ENCODE data around the gene SLC25A26.

The SLC25A26 gene

DNA sequence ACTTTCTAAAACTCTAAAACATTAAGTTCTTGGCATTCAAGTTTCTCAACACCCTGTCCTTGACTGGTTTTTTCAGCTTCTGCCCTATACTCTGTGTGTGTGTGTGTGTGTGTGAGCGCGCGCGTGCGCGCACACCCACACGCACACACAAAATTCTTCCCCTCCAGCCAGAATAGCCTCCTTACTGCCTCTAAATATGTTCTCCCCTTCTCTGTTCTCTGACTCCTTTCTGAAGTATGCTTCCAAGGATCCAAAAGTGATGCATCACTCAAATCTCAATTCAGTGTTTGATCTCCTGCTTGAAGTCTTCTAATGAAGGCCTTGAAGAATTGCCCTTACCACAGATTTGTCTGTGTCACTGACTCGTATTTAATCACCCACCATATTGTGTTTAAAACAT lies 129.8 kb downstream of the SLC25A26 start:
- H3K27ac ChIP-seq, result no peak overlapping the region
- H3K27me3 ChIP-seq (ENCODE audit: insufficient read depth, low read depth, severe bottlenecking), result no peaks in the 10 kb centered on the region
- H3K36me3 ChIP-seq, result no peaks in the 10 kb centered on the region
- DNase-seq, result no peak
- no peaks in the 10 kb centered on the region for H3K9me3 ChIP-seq (ENCODE audit: severe bottlenecking)
- TF ChIP-seq, protein P1, sequence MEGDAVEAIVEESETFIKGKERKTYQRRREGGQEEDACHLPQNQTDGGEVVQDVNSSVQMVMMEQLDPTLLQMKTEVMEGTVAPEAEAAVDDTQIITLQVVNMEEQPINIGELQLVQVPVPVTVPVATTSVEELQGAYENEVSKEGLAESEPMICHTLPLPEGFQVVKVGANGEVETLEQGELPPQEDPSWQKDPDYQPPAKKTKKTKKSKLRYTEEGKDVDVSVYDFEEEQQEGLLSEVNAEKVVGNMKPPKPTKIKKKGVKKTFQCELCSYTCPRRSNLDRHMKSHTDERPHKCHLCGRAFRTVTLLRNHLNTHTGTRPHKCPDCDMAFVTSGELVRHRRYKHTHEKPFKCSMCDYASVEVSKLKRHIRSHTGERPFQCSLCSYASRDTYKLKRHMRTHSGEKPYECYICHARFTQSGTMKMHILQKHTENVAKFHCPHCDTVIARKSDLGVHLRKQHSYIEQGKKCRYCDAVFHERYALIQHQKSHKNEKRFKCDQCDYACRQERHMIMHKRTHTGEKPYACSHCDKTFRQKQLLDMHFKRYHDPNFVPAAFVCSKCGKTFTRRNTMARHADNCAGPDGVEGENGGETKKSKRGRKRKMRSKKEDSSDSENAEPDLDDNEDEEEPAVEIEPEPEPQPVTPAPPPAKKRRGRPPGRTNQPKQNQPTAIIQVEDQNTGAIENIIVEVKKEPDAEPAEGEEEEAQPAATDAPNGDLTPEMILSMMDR (IDR thresholded peaks at IDR 0.05; ENCODE audit: low read depth, low read length), result no peak
- no peak overlapping the region for H3K4me3 ChIP-seq (ENCODE audit: low read depth, low read length)

DNA sequence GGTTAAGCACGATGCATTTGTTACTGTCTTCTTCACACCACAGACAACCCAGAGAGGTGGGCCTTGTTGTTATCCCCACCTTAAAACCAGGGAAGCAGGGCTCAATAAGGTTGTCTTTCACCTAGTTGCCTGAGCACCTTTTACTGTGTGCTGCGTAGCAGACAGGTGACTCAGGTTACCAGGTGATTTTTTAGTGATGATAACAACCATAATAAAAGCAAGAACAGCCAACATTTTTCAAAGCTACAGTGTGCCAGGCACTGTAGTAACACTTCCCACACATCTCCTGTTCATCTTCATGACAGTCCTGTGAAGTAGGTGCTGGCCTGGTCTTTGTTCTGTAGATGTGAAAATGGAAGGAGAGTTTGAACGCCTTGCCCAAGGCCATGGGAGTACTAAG lies 132.2 kb downstream of the SLC25A26 start:
- H3K4me3 ChIP-seq (ENCODE audit: low read depth, low read length), result no peak overlapping the region
- H3K27ac ChIP-seq, result no peak overlapping the region
- H3K9me3 ChIP-seq (ENCODE audit: severe bottlenecking), result no peaks in the 10 kb centered on the region
- no peaks in the 10 kb centered on the region for H3K36me3 ChIP-seq
- TF ChIP-seq, protein P1 (IDR thresholded peaks at IDR 0.05; ENCODE audit: low read depth, low read length), result no peak
- no peak for DNase-seq
- no peaks in the 10 kb centered on the region for H3K27me3 ChIP-seq (ENCODE audit: insufficient read depth, low read depth, severe bottlenecking)

- Histone ChIP-seq H3K4me3 (ENCODE audit: low read depth, low read length) (no peak overlapping the region), H3K27ac (no peak overlapping the region), H3K27me3 (ENCODE audit: insufficient read depth, low read depth, severe bottlenecking) (no peaks in the 10 kb centered on the region), H3K36me3 (no peaks in the 10 kb centered on the region), H3K9me3 (ENCODE audit: severe bottlenecking) (no peaks in the 10 kb centered on the region)
- TF ChIP-seq, protein P1 (IDR thresholded peaks at IDR 0.05; ENCODE audit: low read depth, low read length), result no peak
- DNase-seq, result no peak
Observed at GRCh38 chr3:66353530-66353929, 132.7 kb downstream of the SLC25A26 start.

DNA sequence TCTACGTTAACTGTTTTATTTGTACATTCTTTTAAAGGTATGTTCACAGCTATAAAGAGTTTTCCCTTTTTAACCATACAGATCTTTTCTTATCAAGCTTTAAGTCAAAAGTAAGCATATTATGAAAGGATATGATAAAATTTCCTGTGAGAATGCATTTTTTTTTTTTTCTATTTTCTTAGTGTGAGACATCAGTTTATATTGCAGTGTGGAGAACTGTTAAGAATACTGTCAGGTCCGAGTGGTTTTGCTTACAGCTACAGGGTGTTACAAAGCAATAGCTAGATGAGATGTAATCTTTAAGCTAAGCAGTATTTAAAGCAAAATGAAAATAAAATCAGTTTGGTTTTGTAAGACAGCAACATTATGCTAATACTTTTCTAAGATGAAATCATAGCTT lies 133.2 kb downstream of the SLC25A26 start:
- H3K4me3 ChIP-seq (ENCODE audit: low read depth, low read length), result no peak overlapping the region
- no peaks in the 10 kb centered on the region for H3K27me3 ChIP-seq (ENCODE audit: insufficient read depth, low read depth, severe bottlenecking)
- H3K36me3 ChIP-seq, result no peaks in the 10 kb centered on the region
- no peak for DNase-seq
- TF ChIP-seq, protein P1 (IDR thresholded peaks at IDR 0.05; ENCODE audit: low read depth, low read length), result no peak
- H3K27ac ChIP-seq, result no peak overlapping the region
- H3K9me3 ChIP-seq (ENCODE audit: severe bottlenecking), result no peaks in the 10 kb centered on the region

- no peak for DNase-seq
- Histone ChIP-seq H3K4me3 (ENCODE audit: low read depth, low read length) (no peak overlapping the region), H3K9me3 (ENCODE audit: severe bottlenecking) (no peaks in the 10 kb centered on the region), H3K36me3 (no peaks in the 10 kb centered on the region), H3K27ac (no peak overlapping the region), H3K27me3 (ENCODE audit: insufficient read depth, low read depth, severe bottlenecking) (no peaks in the 10 kb centered on the region)
- TF ChIP-seq, protein P1 (IDR thresholded peaks at IDR 0.05; ENCODE audit: low read depth, low read length), result no peak
Observed at GRCh38 chr3:66355394-66355793, 134.6 kb downstream of the SLC25A26 start.

DNA sequence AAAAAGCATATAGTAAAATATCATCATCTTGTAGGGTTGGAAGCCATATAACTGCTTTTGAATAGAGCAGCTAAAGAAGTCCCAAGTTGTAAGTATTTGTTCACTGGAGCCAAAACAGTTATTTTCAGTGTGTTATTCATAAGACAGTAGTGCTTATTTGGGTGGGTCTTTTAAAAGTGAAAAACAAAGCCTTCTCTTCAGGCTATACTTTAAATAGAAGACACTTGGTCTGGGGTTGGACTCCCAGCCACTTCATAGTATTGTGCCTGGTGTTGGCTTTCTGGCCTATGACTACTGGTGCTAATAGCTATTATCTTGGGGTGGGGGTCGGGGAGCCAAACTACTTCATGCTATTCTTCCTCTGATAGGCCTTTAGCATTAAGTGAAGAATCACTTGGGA lies 135.2 kb downstream of the SLC25A26 start:
- Histone ChIP-seq H3K27ac (no peak overlapping the region), H3K36me3 (no peaks in the 10 kb centered on the region), H3K4me3 (ENCODE audit: low read depth, low read length) (no peak overlapping the region), H3K27me3 (ENCODE audit: insufficient read depth, low read depth, severe bottlenecking) (no peaks in the 10 kb centered on the region), H3K9me3 (ENCODE audit: severe bottlenecking) (no peaks in the 10 kb centered on the region)
- TF ChIP-seq, protein P1 (IDR thresholded peaks at IDR 0.05; ENCODE audit: low read depth, low read length), result no peak
- no peak for DNase-seq

All from WERI-Rb-1 (cell line).